HG03108 (cell line): Measurements from ENCODE around the gene NOSTRIN.
"Not testable (repeated sequence)": the region's sequence is repeated elsewhere in the genome, so short reads cannot be mapped to it uniquely, and the experiment has no call there.

Experiments used
- ATAC-seq: cut with Tn5 transposase; IDR thresholded peaks from one replicate; pipeline ENCODE4 v1.9.1; 2021; ENCODE audit warnings: moderate library complexity; ENCODE audit not compliant: unreplicated experiment

Gene NOSTRIN

DNA sequence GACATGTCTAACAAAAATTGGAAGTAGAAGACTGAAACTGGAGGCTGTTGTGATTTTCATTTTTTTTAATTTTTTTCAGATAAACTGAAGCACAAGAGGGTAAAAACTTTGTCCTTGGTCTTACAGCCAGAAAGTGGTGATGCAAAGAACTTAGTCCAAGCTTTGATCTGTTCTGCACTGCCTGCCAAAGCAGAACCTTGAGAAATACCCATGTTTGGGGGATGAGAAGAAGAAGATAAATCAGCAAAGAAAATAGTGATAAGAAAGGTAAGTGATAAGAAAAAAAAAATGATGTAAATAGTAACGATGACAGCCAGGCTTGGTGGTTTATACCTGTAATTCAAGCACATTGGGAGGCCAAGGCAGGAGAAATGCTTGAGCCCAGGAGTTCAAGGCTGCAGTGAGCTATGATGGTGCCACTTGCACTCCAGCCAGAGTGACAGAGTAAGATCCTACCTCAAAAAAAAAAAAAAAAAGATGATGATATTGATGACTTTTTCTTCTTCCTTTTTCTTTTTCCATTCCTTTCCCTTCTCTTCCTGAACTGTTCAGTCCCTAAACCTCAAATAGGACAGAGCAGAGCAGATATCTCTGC, 14.6 kb upstream of the NOSTRIN start:
- ATAC-seq: no peak

- ATAC-seq: no peak
These were observed 12.7 kb upstream of the NOSTRIN start for GRCh38 chr2:168789776-168790175.

GRCh38 chr2:168790226-168790902, 12.1 kb upstream of the NOSTRIN start:
- no peak for ATAC-seq

DNA sequence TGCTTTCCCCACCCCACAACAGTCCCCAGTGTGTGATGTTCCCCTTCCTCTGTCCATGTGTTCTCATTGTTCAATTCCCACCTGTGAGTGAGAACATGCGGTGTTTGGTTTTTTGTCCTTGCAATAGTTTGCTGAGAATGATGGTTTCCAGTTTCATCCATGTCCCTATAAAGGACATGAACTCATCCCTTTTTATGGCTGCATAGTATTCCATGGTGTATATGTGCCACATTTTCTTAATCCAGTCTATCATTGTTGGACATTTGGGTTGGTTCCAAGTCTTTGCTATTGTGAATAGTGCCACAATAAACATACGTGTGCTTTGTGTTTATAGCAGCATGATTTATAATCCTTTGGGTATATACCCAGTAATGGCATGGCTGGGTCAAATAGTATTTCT, 11.3 kb upstream of the NOSTRIN start:
- not testable (repeated sequence) for ATAC-seq

GRCh38 chr2:168793596-168793995, 8.8 kb upstream of the NOSTRIN start:
- ATAC-seq: no peak

GRCh38 chr2:168794968-168795367, 7.5 kb upstream of the NOSTRIN start:
- no peak for ATAC-seq

GRCh38 chr2:168796090-168796577, 6.3 kb upstream of the NOSTRIN start:
- no peak for ATAC-seq

DNA sequence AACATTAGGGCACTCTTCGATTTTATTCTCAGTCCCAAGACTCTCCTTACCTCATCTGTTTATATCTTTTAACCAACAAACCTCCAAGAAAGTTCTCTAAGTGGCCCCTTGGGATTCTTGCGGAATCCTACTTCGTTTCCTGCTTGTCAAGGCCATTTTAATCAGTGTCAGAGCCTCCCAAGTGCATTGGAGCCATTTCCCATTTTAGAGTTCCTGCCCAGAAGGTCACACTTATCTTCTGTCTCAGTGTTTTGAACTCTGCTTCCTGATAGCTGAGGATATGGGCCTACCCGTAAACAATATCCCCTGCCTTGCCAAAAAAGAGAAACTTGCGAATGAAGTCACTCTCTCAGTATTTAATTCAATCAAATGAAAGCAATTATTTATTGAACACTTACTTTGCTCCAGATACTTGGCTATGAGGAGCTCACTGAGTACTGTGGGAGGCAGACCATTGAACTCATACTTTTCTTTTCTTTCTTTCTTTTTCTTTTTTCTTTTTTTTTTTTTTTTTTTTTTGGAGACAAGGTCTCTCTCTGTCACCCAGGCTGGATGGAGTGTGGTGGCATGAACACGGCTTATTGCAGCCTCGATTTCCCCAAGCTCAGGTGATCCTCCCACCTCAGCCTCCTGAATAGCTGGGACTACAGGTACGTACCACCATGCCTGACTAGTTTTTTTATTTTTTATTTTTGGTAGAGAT, 5.7 kb upstream of the NOSTRIN start:
- ATAC-seq: no peak

- ATAC-seq: no peak
These were observed 5.2 kb upstream of the NOSTRIN start for GRCh38 chr2:168797286-168797655.

- no peak for ATAC-seq
These were observed 4.2 kb upstream of the NOSTRIN start for GRCh38 chr2:168798076-168798887.

DNA sequence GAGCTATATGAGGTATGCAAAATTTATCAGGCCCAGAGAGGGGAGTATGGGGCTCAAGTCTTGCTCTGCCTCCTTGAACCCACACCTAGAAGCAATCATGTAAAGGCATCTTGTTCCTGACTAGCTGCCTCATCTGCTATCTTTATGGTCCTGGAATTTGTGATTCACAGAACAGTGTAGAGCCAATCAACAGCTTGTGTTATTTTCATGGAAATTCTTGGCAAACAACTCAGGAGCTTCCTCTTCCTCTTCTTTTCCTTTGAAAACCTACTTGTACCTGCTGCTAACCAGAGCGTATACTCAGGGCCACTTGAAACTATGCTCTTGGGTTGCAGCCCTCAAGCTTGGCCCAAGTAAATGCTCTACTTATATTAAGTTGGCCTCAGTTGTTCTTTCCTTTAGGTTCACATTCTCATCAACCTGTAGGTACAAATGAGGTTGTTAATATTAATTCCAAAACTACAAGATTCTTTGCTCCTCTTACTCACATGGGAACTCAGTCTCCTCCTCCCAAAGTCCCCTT, 3.5 kb upstream of the NOSTRIN start:
- no peak for ATAC-seq

- no peak for ATAC-seq
These were observed 966 bp upstream of the NOSTRIN start for GRCh38 chr2:168801471-168801870.

DNA sequence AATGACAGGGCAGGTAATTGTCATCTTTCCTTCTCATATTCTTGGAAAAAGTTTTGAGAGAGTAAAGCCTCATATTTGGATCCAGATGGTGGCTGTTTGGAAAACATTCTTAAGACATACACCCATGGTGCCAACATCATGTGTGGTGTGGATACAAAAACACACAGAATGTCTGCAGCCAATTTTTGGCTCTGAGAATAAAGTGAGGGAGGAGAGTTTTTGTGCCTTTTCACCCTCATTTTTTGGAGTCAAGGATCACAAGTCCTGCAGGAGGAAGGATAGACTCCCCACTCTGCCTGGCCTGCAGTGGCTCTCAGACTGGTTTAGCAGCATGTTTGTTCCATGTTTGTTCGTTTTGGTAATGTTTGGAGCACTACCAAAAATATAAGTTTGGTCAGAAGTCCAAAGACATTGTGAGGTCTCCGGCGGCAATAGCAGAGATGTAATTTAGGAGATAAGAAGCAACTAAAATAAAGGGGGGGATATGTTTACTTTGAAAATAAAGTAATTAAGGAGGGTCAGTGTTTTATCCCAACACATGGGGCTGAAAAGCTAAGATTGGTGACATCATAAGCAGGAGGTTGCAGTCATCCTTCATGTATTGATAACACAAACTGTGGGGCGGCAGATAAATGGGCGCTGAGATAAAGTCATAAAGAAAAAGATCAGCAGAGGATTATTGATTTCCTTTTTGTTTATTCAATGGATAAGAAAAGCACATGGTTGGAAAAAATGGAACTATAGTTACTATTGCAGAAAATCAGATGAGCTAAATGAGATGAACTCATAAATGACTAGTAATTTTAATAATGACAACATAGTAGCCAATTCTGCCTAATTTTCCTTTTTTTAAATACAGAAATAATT, 655 bp downstream of the NOSTRIN start:
- ATAC-seq: no peak

- no peak for ATAC-seq
These were observed 1.8 kb downstream of the NOSTRIN start for GRCh38 chr2:168804214-168804613.

- ATAC-seq: no peak
These were observed 3.2 kb downstream of the NOSTRIN start for GRCh38 chr2:168805615-168806014.

GRCh38 chr2:168809537-168809936, 7.1 kb downstream of the NOSTRIN start:
- no peak for ATAC-seq

- ATAC-seq: no peak
These were observed 7.8 kb downstream of the NOSTRIN start for GRCh38 chr2:168810235-168810634.

DNA sequence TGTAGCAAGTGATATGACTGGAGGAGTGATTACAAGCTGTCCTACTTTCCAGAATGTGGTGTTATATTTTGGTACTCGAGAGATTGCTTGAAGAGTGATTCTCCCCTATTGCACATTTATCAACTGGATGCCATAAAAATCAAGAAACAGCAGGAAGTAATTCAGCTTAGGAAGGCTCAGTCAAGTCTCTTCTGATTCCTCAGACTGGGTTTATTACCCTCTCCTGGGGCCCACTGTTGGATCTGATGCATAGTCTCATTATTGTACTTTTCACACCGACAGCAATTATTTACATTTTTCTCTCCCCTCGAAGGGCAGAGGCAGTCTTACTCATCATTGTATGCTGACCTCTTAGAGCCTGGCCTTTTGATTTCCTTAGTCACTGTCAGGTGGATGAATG, 9.3 kb downstream of the NOSTRIN start:
- no peak for ATAC-seq

DNA sequence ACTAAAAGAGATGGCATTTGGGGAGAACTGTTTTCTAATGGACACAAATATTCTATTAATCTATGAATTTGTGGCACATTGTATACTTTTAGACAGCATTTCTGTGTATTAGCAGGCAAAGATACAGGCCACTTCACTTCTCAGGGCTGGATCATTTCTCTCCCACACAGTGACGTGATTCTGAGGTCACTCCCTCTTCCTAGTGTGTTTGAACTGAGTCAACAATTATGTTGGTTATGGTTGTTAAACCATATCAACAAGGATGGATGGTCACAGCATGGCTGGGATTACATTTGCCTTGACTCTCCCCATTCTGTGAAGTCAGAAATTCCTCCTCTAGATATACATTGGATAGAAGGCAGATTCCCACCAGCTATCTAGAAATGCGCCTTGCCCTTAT, 11.6 kb downstream of the NOSTRIN start:
- ATAC-seq: no peak
